H1 (cell line): ENCODE measurements around the gene MPRIP. TPM values are rescaled to one million over a fixed set of nuclear protein-coding genes. Genes with fewer than 3 reads are reported as not detected.
A peak's percentile ranks its signal among the peaks of the same experiment; 100 is the strongest.

Source experiments
- CTCF ChIA-PET: fragments of 300-600 bp; sonication (Branson Sonifier 250); formaldehyde crosslinking; loops from one replicate; lab custom pipeline; 2021; ENCODE audit not compliant: partially characterized antibody; lab: Charles Lee
- POLR2A ChIA-PET: fragments of 300-600 bp; sonication (Branson Sonifier 250); formaldehyde crosslinking; loops from one replicate; lab custom pipeline; 2021; ENCODE audit warnings: inconsistent platforms; ENCODE audit not compliant: partially characterized antibody; lab: Charles Lee
- DNase-seq, 2 experiments: peaks; one replicate each; pipeline versions ENCODE4 v3.0.0 to v3.0.0-alpha.2; 2010 to 2022; ENCODE audit warnings: low spot score in 2 of 2, low read depth in 1 of 2, mixed read lengths in 1 of 2
- FAIRE-seq: peaks from 2 replicates; lab custom pipeline; 2011; peaks lifted over from hg19 to GRCh38; lab: Jason Lieb, UNC
- H2AFZ ChIP-seq: 2 replicates; pipeline ENCODE4 v1.8.1; 2012; ENCODE audit warnings: low read length, inconsistent platforms
- H2AK5ac ChIP-seq: 2 replicates; pipeline ENCODE4 v1.6.1; 2013; ENCODE audit warnings: low read depth, low read length
- H2BK120ac ChIP-seq: replicated peaks from 2 replicates; pipeline ENCODE3; 2013; ENCODE audit warnings: low read depth, low read length, inconsistent platforms
- H2BK12ac ChIP-seq: 2 replicates; pipeline ENCODE4 v1.6.1; 2013; ENCODE audit warnings: low read depth, low read length
- H2BK15ac ChIP-seq: 2 replicates; pipeline ENCODE4 v1.6.1; 2013; ENCODE audit warnings: low read length
- H2BK20ac ChIP-seq: 2 replicates; pipeline ENCODE4 v1.6.1; 2013; ENCODE audit warnings: low read length
- H2BK5ac ChIP-seq: 2 replicates; pipeline ENCODE4 v1.6.1; 2013; ENCODE audit warnings: low read depth, low read length
- H3K14ac ChIP-seq: 2 replicates; pipeline ENCODE4 v1.6.1; 2013; ENCODE audit warnings: inconsistent platforms; ENCODE audit not compliant: insufficient read length
- H3K18ac ChIP-seq: 2 replicates; pipeline ENCODE4 v1.6.1; 2013; ENCODE audit warnings: low read length; ENCODE audit errors: extremely low read depth
- H3K23ac ChIP-seq: 2 replicates; pipeline ENCODE4 v1.6.1; 2013; ENCODE audit warnings: inconsistent platforms; ENCODE audit not compliant: insufficient read length
- H3K23me2 ChIP-seq: 2 replicates; pipeline ENCODE4 v1.6.1; 2013; ENCODE audit warnings: low read depth, low read length
- H3K27ac ChIP-seq: 2 replicates; pipeline ENCODE4 v1.6.1; 2011; ENCODE audit warnings: low read depth, low read length, inconsistent platforms
- H3K27me3 ChIP-seq, 4 experiments: replicated peaks in 1 of 4; 1 replicate in 1 of 4; 2 replicates in 3 of 4; pipeline versions ENCODE4 v1.6.1 to v1.8.1; 2011 to 2013; ENCODE audit warnings: low read length in 3 of 4, mild to moderate bottlenecking in 3 of 4, inconsistent platforms in 2 of 4, mixed read lengths in 2 of 4, moderate library complexity in 1 of 4; ENCODE audit not compliant: control insufficient read depth in 3 of 4, insufficient read depth in 3 of 4; ENCODE audit errors: extremely low read depth in 1 of 4
- H3K36me3 ChIP-seq, 4 experiments: 2 replicates each; pipeline versions ENCODE4 v1.6.1 to v1.8.1; 2011 to 2013; ENCODE audit warnings: mild to moderate bottlenecking in 4 of 4, low read length in 3 of 4, moderate library complexity in 2 of 4, control low read depth in 1 of 4, inconsistent platforms in 1 of 4; ENCODE audit not compliant: insufficient read depth in 4 of 4, control insufficient read depth in 2 of 4
- H3K4ac ChIP-seq: replicated peaks from 2 replicates; pipeline ENCODE3; 2013; ENCODE audit warnings: low read length, low read depth, mixed read lengths, inconsistent platforms; ENCODE audit not compliant: insufficient read length
- H3K4me1 ChIP-seq, 4 experiments: replicated peaks in 1 of 4; 1 replicate in 1 of 4; 2 replicates in 3 of 4; pipeline versions ENCODE4 v1.6.1 to v1.8.1; 2011 to 2013; ENCODE audit warnings: low read length in 3 of 4, inconsistent platforms in 2 of 4, mixed read lengths in 1 of 4; ENCODE audit not compliant: insufficient read depth in 4 of 4, control insufficient read depth in 3 of 4
- H3K4me2 ChIP-seq, 2 experiments: 2 replicates each; pipeline versions ENCODE4 v1.6.1 to v1.8.1; 2011 to 2013; ENCODE audit warnings: low read depth in 2 of 2, low read length in 2 of 2, control low read depth in 1 of 2, inconsistent platforms in 1 of 2, mild to moderate bottlenecking in 1 of 2; ENCODE audit not compliant: insufficient read depth in 1 of 2
- H3K4me3 ChIP-seq, 4 experiments: fragments of 200-600, 300-600 bp in 1 of 4; sonication (generic), shearing (Covaris generic), sonication (Bioruptor Twin) in 1 of 4; 2 replicates each; pipeline versions ENCODE4 v1.5.1 to v1.8.1; 2011 to 2016; ENCODE audit warnings: low read length in 4 of 4, low read depth in 3 of 4, control low read depth in 2 of 4, inconsistent platforms in 2 of 4, mild to moderate bottlenecking in 2 of 4, mixed read lengths in 1 of 4, moderate library complexity in 1 of 4; ENCODE audit not compliant: insufficient read depth in 2 of 4; ENCODE audit errors: extremely low read depth in 1 of 4
- H3K56ac ChIP-seq: replicated peaks from 2 replicates; pipeline ENCODE3; 2013; ENCODE audit warnings: low read depth, mild to moderate bottlenecking, mixed read lengths, low read length, inconsistent platforms; ENCODE audit not compliant: insufficient read length
- H3K79me1 ChIP-seq: 2 replicates; pipeline ENCODE4 v1.6.1; 2013; ENCODE audit warnings: low read depth, low read length, control low read depth
- H3K79me2 ChIP-seq, 2 experiments: 2 replicates each; pipeline versions ENCODE4 v1.6.1 to v1.8.1; 2012 to 2013; ENCODE audit warnings: low read length in 2 of 2, mild to moderate bottlenecking in 2 of 2, inconsistent platforms in 1 of 2; ENCODE audit not compliant: insufficient read depth in 2 of 2, control insufficient read depth in 1 of 2
- H3K9ac ChIP-seq, 4 experiments: replicated peaks in 1 of 4; 1 replicate in 1 of 4; 2 replicates in 3 of 4; pipeline versions ENCODE4 v1.6.1 to v1.8.1; 2011 to 2013; ENCODE audit warnings: low read depth in 3 of 4, low read length in 3 of 4, control low read depth in 2 of 4, mild to moderate bottlenecking in 2 of 4, moderate library complexity in 2 of 4, inconsistent platforms in 1 of 4; ENCODE audit errors: extremely low read depth in 1 of 4
- H3K9me3 ChIP-seq, 2 experiments: 2 replicates each; pipeline versions ENCODE4 v1.6.1 to v1.8.1; 2012 to 2013; ENCODE audit warnings: mild to moderate bottlenecking in 2 of 2, moderate library complexity in 2 of 2, control low read depth in 1 of 2, inconsistent platforms in 1 of 2, low read depth in 1 of 2, low read length in 1 of 2, mixed read lengths in 1 of 2; ENCODE audit not compliant: insufficient read depth in 2 of 2
- H4K20me1 ChIP-seq, 2 experiments: replicated peaks in 1 of 2; 2 replicates each; pipeline versions ENCODE3 to v1.8.1; 2011 to 2013; ENCODE audit warnings: inconsistent platforms in 2 of 2, low read length in 2 of 2, mild to moderate bottlenecking in 1 of 2; ENCODE audit not compliant: insufficient read depth in 2 of 2, control insufficient read depth in 1 of 2
- H4K5ac ChIP-seq: 2 replicates; pipeline ENCODE4 v1.6.1; 2013; ENCODE audit warnings: low read length, low read depth, mixed read lengths, inconsistent platforms; ENCODE audit not compliant: insufficient read length
- H4K8ac ChIP-seq: 2 replicates; pipeline ENCODE4 v1.8.0; 2013; ENCODE audit warnings: mild to moderate bottlenecking, moderate library complexity, low read length, inconsistent platforms; ENCODE audit not compliant: insufficient read depth; ENCODE audit errors: extremely low read depth
- H4K91ac ChIP-seq: replicated peaks from 2 replicates; pipeline ENCODE3; 2013; ENCODE audit warnings: low read length, mixed read lengths, inconsistent platforms; ENCODE audit not compliant: insufficient read length
- CBX5 ChIP-seq: fragments of 300-800, 300-1000 bp; sonication (generic); IDR thresholded peaks from 2 replicates; pipeline ENCODE4 v1.7.1; 2016; ENCODE audit warnings: antibody characterized with exemption, low read length, low read depth
- CEBPB ChIP-seq: IDR thresholded peaks from 2 replicates; pipeline ENCODE4 v1.6.1; 2012; ENCODE audit warnings: low read depth, low read length
- HDAC6 ChIP-seq: IDR thresholded peaks from one replicate; pipeline ENCODE4 v1.7.1; 2012; ENCODE audit warnings: low read depth, mild to moderate bottlenecking, inconsistent platforms, low read length, moderate library complexity
- JUND ChIP-seq: IDR thresholded peaks from 2 replicates; pipeline ENCODE4 v1.6.1; 2011; ENCODE audit warnings: mild to moderate bottlenecking, improper control_type of control experiment, low read length
- NANOG ChIP-seq: IDR thresholded peaks from 2 replicates; pipeline ENCODE4 v1.6.1; 2011; ENCODE audit warnings: low read length, low read depth, mild to moderate bottlenecking, inconsistent platforms; ENCODE audit not compliant: insufficient read depth, poor library complexity, severe bottlenecking
- POLR2AphosphoS5 ChIP-seq: IDR thresholded peaks from 2 replicates; pipeline ENCODE4 v1.6.1; 2011; ENCODE audit warnings: low read depth, low read length
- POU5F1 ChIP-seq: IDR thresholded peaks from 2 replicates; pipeline ENCODE4 v1.6.1; 2011; ENCODE audit warnings: low read depth, mild to moderate bottlenecking, low read length, moderate library complexity
- SAP30 ChIP-seq: fragments of 300-600 bp; sonication (generic); IDR thresholded peaks from 2 replicates; pipeline ENCODE4 v1.7.1; 2012; ENCODE audit warnings: low read length, moderate library complexity, mild to moderate bottlenecking, inconsistent platforms; ENCODE audit not compliant: insufficient read depth, insufficient replicate concordance
- SIN3A ChIP-seq, 2 experiments: IDR thresholded peaks in 1 of 2; conservative IDR thresholded peaks in 1 of 2; 2 replicates each; pipeline ENCODE4 v1.6.1; 2011 to 2012; ENCODE audit warnings: low read length in 2 of 2, improper control_type of control experiment in 1 of 2, low read depth in 1 of 2, mild to moderate bottlenecking in 1 of 2
- TCF12 ChIP-seq: IDR thresholded peaks from 2 replicates; pipeline ENCODE4 v1.6.1; 2011; ENCODE audit warnings: low read depth, mild to moderate bottlenecking, low read length
- WGBS, 2 experiments: shearing (Covaris generic) in 1 of 2; methylation state at CpG; one replicate each; pipeline versions ENCODE4 v1.1.6 to v1.1.7; 2013 to 2015; ENCODE audit warnings: low lambda C conversion rate in 2 of 2, mixed read lengths in 2 of 2, inconsistent platforms in 1 of 2, low coverage in 1 of 2, missing lambda C conversion rate in 1 of 2; ENCODE audit not compliant: insufficient replicate concordance in 2 of 2, insufficient coverage in 1 of 2, insufficient read length in 1 of 2; ENCODE audit errors: extremely low coverage in 1 of 2, missing lambda C conversion rate in 1 of 2; 5-methylcytosine and 5-hydroxymethylcytosine counted together
- polyA plus RNA-seq, 7 experiments: library from polyadenylated mRNA; depleted of rRNA in 3 of 7; stranded (reverse) in 5 of 7; unstranded in 2 of 7; fragments of >200 nt in 5 of 7; fragments of 200-250 nt in 2 of 7; gene quantifications; 1 replicate in 5 of 7; 2 replicates in 1 of 7; 4 replicates in 1 of 7; pipeline versions ENCODE4 v1.2.1 to v1.2.3, GENCODE V29; 2011 to 2013; ENCODE audit warnings: missing spikeins in 2 of 7, mixed read lengths in 2 of 7
- total RNA-seq: library from RNA; stranded (reverse); fragmentation: NEBNext Ultra II Directional; extraction: Animal tissue kit (Norgen Biotek cat#: 25700); gene quantifications from 2 replicates; pipeline ENCODE4 v1.2.1, GENCODE V29; 2021

Gene MPRIP
- total and polyA plus RNA-seq, 2 of the 8 experiments (the other 6 are each of a cell fraction or from before 2014, with no cell fraction given) = 48.6 to 146 TPM

DNA sequence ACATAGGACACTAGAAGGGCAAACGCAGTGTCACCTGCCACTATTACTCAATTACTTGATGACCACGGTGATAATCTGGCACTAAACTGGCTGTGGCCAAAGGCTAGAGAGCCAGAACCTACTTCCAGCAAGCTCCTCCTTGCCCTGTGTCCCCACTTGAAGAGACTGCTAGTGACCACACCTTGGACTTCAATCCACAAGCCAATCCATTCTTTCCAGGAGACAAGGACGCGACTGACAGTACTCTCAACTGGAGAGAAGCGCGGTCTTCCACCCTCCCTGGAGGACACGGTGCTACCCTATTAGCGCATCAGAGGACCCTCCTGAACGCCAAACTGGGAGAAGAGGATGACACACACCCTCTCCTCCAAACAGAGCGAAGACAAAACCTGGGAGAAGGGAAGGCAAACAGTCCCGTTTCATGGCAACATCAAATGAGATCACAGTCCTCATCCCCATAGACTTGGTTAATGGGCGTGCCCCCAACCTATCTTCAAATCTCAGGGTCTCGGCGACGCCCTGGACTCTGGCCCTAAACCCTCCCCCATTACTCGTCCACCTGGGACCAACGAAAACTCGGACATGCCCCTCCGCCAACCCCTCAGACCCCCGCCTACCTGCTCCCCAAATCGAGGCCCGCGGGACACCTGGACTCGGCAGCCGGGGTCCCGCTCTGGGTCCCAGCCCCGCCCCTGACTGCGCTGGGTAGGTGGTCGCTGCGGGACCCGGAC, 194.2 kb downstream of the MPRIP start:
- no peak overlapping the region for H3K56ac ChIP-seq
- peaks cover 2 to 10% (median 5%) of the 10 kb centered on the region in 4 experiments; a peak in 5 of 7 replicates for H3K4me1 ChIP-seq
- peak overlapping the region; percentile 99; the same call in 1 of the 2 replicates for H4K8ac ChIP-seq
- H2AFZ ChIP-seq = peak overlapping the region; percentile 100; the same call in 1 of the 2 replicates
- peak overlapping the region; percentile 95 to 100 for H3K4me2 ChIP-seq
- no peaks in the 10 kb centered on the region for H3K27me3 ChIP-seq
- H3K27ac ChIP-seq = peak overlapping the region; percentile 100
- FAIRE-seq = no peak
- H2BK20ac ChIP-seq = no peak overlapping the region
- H3K23ac ChIP-seq = no peak overlapping the region
- 9% methylated on average over 27 of the region's 31 CpGs; no CpG with 5 or more reads in 1 of the 2 experiments for WGBS, 2 experiments
- no peak overlapping the region for H2AK5ac ChIP-seq
- no peak overlapping the region for H3K4ac ChIP-seq
- no peak for TF ChIP-seq HDAC6
- TF ChIP-seq POU5F1 = no peak
- TF ChIP-seq CEBPB = no peak
- no peak for TF ChIP-seq CBX5
- no peak for TF ChIP-seq JUND
- no peak for TF ChIP-seq NANOG
- no peak for TF ChIP-seq POLR2AphosphoS5
- TF ChIP-seq SAP30 = peak; percentile 45
- TF ChIP-seq SIN3A (conservative IDR thresholded peaks at IDR 0.05 in 1 of 2, IDR thresholded peaks at IDR 0.05 in 1 of 2; ENCODE audit: low read depth in 1 of 2, low read length in 2 of 2) = peak in 1 of 2 experiments; percentile 72; a peak in 1 of 4 replicates
- no peak for TF ChIP-seq TCF12
- peaks cover 14 to 18% of the 10 kb centered on the region in 2 experiments for H4K20me1 ChIP-seq
- H3K23me2 ChIP-seq = peaks cover 9% of the 10 kb centered on the region
- peaks cover 5 to 13% (median 7%) of the 10 kb centered on the region in 4 experiments; a peak in 6 of 8 replicates for H3K36me3 ChIP-seq
- H2BK120ac ChIP-seq = no peak overlapping the region
- peaks cover 7 to 35% of the 10 kb centered on the region in 2 experiments; a peak in 3 of 4 replicates for H3K79me2 ChIP-seq
- peaks cover 16% of the 10 kb centered on the region for H3K79me1 ChIP-seq
- POLR2A ChIA-PET = interaction anchor here (0.7 to 1.8 kb wide), 6 partner anchors 9 to 343 kb away, joined by 3 to 7 read pairs (median 4); partner anchors contain the start of gene COPS3
- H3K18ac ChIP-seq = peak overlapping the region; percentile 99
- peak overlapping the region in 3 of 4 experiments; percentile 95 to 100 (median 100); a peak in 6 of 7 replicates for H3K9ac ChIP-seq
- no peak overlapping the region for H4K91ac ChIP-seq
- H3K9me3 ChIP-seq = no peaks in the 10 kb centered on the region
- H2BK12ac ChIP-seq = peak overlapping the region; percentile 6; the same call in 1 of the 2 replicates
- no peak overlapping the region for H3K14ac ChIP-seq
- H2BK15ac ChIP-seq = no peak overlapping the region; the same call in 1 of the 2 replicates
- peak overlapping the region; percentile 72 for H4K5ac ChIP-seq
- CTCF ChIA-PET = interaction anchor here (0.6 to 1.3 kb wide), 2 partner anchors 94 to 109 kb away, joined by 4 to 5 read pairs; no protein-coding TSS in a partner anchor
- H3K4me3 ChIP-seq = peak overlapping the region; percentile 79 to 97 (median 94)
- DNase-seq = no peak
- peak overlapping the region; percentile 100 for H2BK5ac ChIP-seq
